Cardiac fibroblast (primary cell): ENCODE results near the gene VNN1.
A peak's percentile ranks its signal among the peaks of the same experiment; 100 is the strongest.

Source experiments
- DNase-seq, 2 donors: peaks; one replicate each; pipeline versions ENCODE4 v3.0.0 to v3.0.0-alpha.2; 2010; ENCODE audit warnings: low read depth in 2 of 2
- H3K4me3 ChIP-seq, 2 donors: replicated peaks in 1 of 2; 1 replicate in 1 of 2; 2 replicates in 1 of 2; pipeline ENCODE4 v1.5.1; 2011; ENCODE audit warnings: low read depth in 2 of 2, low read length in 2 of 2, mild to moderate bottlenecking in 2 of 2, moderate library complexity in 1 of 2
- TF ChIP-seq, protein P1 (sequence below): IDR thresholded peaks from one replicate; pipeline ENCODE4 v1.5.1; 2011; ENCODE audit warnings: low read depth, mild to moderate bottlenecking, low read length, inconsistent platforms

The VNN1 gene

DNA sequence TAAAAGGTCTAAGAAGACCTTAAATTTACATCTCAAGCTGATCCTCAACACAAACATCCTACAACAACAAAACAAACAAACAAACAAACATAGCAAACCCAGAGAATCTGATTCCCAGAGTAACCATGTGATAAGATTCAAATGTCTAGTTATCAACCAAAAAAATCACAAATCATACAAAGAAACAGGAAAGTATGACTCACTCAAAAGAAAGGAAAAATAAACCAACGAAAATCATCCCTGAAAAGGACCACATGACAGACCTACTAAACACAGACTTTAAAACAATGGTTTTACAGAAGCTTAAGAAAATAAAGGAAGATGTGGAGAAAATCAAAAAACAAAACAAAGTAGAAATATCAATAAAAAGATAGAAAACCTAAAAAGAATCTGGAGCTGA, 18.1 kb downstream of the VNN1 start:
- TF ChIP-seq, protein P1, sequence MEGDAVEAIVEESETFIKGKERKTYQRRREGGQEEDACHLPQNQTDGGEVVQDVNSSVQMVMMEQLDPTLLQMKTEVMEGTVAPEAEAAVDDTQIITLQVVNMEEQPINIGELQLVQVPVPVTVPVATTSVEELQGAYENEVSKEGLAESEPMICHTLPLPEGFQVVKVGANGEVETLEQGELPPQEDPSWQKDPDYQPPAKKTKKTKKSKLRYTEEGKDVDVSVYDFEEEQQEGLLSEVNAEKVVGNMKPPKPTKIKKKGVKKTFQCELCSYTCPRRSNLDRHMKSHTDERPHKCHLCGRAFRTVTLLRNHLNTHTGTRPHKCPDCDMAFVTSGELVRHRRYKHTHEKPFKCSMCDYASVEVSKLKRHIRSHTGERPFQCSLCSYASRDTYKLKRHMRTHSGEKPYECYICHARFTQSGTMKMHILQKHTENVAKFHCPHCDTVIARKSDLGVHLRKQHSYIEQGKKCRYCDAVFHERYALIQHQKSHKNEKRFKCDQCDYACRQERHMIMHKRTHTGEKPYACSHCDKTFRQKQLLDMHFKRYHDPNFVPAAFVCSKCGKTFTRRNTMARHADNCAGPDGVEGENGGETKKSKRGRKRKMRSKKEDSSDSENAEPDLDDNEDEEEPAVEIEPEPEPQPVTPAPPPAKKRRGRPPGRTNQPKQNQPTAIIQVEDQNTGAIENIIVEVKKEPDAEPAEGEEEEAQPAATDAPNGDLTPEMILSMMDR: no peak
- no peak overlapping the region for H3K4me3 ChIP-seq
- peak in 1 of 2 donors; percentile 32 for DNase-seq

DNA sequence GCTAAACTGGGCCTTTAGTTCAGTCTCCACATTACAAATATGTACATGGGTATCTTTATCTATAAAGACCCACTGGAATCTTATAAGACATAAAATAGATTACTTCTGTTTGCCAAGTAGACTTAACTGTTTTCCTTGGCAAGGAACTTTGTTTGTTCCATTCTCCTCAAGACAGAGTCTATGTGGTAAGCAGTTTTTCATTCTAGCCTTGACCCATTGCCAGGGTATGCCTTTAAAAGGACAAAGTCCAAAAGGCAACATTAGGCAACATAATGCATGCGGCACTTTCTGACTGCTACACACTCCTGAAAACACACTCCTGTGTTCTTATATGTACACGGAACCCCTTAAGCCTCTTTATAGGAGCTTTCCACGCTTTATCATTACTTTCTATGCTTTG, 20.4 kb downstream of the VNN1 start:
- no peak overlapping the region for H3K4me3 ChIP-seq
- DNase-seq: peak; percentile 80 to 82
- TF ChIP-seq, protein P1: no peak

DNA sequence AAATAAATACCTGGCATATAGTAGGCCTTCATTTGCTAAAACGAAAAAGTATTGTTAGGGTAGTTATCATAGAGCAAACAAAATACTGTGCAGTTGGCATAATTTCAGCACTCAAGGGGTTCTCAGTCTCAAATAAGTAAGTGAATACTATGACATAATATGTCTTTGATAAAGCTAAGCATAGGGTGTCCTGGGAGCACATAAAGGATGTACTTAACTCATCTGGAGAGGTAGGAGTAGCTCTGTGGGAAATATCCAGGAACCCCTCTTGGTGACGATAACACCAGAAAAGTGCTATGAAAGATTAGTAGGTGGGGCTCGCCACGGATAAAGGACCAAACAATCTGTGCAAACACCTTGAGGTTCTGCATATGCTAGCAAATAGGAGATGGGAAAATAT, 23.2 kb downstream of the VNN1 start:
- H3K4me3 ChIP-seq: no peak overlapping the region
- DNase-seq: no peak
- TF ChIP-seq, protein P1: no peak

DNA sequence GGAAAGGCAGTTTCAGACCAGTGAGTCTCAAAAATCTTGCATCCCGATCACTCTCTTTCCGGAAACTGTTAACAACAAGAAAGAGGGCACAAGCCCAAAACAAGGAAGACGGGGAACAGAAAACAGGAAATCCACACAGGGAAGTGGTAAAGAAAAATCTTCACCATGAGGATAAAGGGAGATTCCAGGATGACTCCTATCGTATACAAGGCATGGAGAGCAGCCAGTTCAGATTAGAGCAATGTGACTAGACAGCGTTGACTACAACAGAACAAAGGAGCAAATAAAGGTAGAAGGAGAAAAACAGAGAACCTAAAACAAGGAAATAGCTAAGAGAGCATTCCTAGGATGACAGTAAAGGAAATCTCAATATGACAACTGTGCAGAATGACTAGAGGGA, 26.5 kb downstream of the VNN1 start:
- H3K4me3 ChIP-seq: peak overlapping the region in 1 of 2 donors; percentile 16
- DNase-seq: peak; percentile 64 to 84
- TF ChIP-seq, protein P1: no peak

DNA sequence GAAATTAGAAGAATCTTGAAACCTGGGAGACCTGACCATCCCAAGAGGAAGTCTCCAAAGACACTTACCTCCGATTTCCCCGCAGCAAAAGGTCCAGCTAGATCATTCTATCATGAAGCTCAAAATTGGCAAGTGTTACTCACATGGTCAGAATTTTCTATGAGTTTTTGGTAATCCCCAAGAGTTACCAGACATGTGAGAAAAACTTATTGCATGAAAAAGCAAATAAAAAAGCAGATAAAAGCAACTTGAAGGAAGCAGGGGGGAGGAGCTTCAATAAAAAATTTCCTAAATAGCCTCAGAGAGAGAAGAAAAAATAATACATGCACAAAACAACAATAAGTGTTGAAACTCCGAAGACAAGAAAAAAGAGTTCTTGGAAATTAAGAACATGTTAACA, 27.3 kb downstream of the VNN1 start:
- TF ChIP-seq, protein P1: no peak
- DNase-seq: peak in 1 of 2 donors; percentile 11
- H3K4me3 ChIP-seq: no peak overlapping the region

- TF ChIP-seq, protein P1: no peak
- no peak for DNase-seq
- no peak overlapping the region for H3K4me3 ChIP-seq
Measured at GRCh38 chr6:132685009-132685408, 28.8 kb downstream of the VNN1 start.

DNA sequence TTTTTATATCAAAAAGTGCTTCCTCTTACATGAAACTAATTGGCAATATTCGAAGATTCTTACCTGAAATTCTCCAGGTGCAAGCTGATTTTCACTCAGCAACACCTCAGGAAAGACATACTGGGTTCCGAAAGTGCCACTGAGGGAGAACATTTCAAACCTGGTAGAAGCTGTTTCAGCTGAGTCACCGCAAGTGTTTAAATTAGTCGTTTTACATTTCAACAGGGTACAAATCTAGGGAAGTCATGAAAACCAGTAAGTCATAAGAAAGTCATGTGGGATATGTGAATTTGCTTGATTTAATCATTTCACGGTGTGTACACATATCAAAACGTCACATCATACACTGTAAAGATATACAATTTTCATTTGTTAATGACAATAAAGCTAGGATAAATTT, 29.6 kb downstream of the VNN1 start:
- DNase-seq: no peak
- H3K4me3 ChIP-seq: no peak overlapping the region
- TF ChIP-seq, protein P1: no peak
